Measurements from ENCODE around the gene CPNE8.
"Not testable (repeated sequence)": the region's sequence is repeated elsewhere in the genome, so short reads cannot be mapped to it uniquely, and the experiment has no call there.

CPNE8 gene

DNA sequence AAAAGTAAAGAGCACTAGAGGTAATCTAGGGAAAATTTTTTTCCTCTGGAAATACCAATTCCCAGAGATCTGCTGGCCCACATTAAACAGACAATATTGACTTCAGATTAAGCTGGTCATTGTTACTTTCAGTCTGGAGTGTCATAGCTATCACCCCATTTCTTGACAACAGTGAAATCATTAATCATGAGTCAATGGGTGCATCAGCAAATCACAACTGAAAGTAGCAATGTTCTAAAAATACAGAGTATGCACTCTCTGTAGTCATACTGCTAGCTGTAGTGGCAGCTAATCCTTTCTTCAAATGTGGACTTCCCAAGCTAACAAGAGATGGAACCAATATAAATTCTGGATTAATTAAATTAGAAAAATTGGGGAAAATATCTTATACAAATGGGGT lies 129.9 kb downstream of the CPNE8 start:
- no peaks in the 10 kb centered on the region for H3K27me3 ChIP-seq (ENCODE audit: low read depth)
- H3K36me3 ChIP-seq (replicated peaks): no peaks in the 10 kb centered on the region
- no peaks in the 10 kb centered on the region for H3K4me1 ChIP-seq
- no peak overlapping the region for H3K4me3 ChIP-seq
- H3K9me3 ChIP-seq: no peaks in the 10 kb centered on the region
- in situ Hi-C loops (cut with MboI; ENCODE audit: low sequenced_read_pairs): no loop called here
- no peak for DNase-seq (ENCODE audit: low spot score in 2 of 2)

DNA sequence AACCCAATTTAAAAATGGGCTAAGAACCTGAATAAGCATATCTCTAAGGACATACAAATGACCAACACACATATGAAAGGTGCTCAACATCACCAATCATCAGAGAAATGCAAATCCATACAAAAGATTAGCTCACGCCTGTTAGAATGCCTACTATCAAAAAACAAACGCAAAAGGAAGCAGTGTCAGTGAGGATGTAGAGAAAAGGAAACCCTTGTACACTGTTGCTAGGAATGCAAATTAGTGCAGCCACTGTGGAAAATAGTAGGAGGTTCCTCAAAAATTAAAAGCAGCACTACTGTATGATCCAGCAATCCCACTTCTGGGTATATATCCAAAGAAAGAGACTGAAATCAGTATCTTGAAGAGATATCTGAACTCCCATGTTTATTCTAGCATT lies 133.0 kb downstream of the CPNE8 start:
- in situ Hi-C loops (cut with MboI; ENCODE audit: low sequenced_read_pairs): no loop called here
- H3K4me1 ChIP-seq: peaks cover 9% of the 10 kb centered on the region
- H3K27me3 ChIP-seq (ENCODE audit: low read depth): no peaks in the 10 kb centered on the region
- H3K9me3 ChIP-seq: no peaks in the 10 kb centered on the region
- DNase-seq (ENCODE audit: low spot score in 2 of 2): no peak
- H3K36me3 ChIP-seq (replicated peaks): no peaks in the 10 kb centered on the region
- H3K4me3 ChIP-seq: no peak overlapping the region

DNA sequence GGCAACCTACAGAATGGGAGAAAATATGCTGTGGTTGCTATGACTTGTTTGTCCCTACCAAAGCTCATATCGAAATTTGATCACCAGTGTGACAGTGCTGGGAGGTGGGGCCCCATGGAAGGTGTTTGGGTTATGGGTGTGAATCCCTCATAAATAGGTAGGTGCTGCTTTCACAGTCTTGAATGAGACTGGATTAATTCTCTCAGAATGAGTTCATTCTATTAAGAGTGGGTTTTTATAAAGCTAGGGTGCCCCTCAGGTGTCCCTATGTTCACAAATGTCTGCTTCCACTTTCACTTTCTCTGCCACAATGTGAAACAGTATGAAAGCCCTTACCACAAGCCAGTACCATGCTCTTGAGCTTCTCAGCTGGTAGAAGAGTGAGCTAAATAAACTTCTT lies 133.5 kb downstream of the CPNE8 start:
- H3K27me3 ChIP-seq (ENCODE audit: low read depth): no peaks in the 10 kb centered on the region
- no peak overlapping the region for H3K4me3 ChIP-seq
- in situ Hi-C loops (cut with MboI; ENCODE audit: low sequenced_read_pairs): no loop called here
- no peak for DNase-seq (ENCODE audit: low spot score in 2 of 2)
- H3K9me3 ChIP-seq: no peaks in the 10 kb centered on the region
- peaks cover 9% of the 10 kb centered on the region for H3K4me1 ChIP-seq
- no peaks in the 10 kb centered on the region for H3K36me3 ChIP-seq (replicated peaks)

DNA sequence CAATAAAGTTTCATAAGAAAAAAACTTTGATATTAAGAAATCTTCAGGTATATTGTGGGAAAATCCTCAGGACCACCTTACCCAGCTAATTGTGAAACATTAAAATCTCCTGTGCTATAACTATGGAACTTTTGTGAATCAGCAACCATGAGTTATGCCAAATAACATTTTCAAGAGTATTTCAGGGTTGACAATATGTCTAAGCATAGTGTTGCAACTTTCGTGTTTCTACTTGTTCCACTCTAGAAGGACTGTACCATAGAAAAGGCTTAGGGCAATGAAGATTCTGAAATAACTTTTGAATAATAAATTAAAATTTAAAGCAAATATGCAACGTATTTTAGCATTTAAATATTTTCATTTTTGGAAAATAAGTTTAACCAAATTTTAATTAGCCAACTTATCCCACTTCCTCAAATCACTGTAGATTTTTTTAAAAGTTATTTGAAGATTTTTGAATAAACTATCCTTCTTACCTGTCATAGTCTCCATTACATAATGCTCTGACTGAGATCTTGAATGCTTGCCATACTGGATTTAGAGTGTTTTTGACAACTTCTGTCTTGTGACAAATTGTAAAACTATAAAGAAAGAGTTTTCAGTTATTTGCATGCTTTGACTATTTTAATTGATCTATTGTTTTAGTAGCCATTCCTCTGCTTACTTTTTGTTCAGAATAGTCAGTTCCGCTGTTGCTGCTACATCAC lies 143.6 kb downstream of the CPNE8 start:
- H3K4me3 ChIP-seq: no peak overlapping the region
- H3K36me3 ChIP-seq (replicated peaks): no peaks in the 10 kb centered on the region; the same call in 1 of the 2 replicates
- in situ Hi-C loops (cut with MboI; ENCODE audit: low sequenced_read_pairs): no loop called here
- no peaks in the 10 kb centered on the region for H3K27me3 ChIP-seq (ENCODE audit: low read depth)
- peaks cover 4% of the 10 kb centered on the region; the same call in 1 of the 2 replicates for H3K4me1 ChIP-seq
- no peak for DNase-seq (ENCODE audit: low spot score in 2 of 2)
- H3K9me3 ChIP-seq: no peaks in the 10 kb centered on the region

DNA sequence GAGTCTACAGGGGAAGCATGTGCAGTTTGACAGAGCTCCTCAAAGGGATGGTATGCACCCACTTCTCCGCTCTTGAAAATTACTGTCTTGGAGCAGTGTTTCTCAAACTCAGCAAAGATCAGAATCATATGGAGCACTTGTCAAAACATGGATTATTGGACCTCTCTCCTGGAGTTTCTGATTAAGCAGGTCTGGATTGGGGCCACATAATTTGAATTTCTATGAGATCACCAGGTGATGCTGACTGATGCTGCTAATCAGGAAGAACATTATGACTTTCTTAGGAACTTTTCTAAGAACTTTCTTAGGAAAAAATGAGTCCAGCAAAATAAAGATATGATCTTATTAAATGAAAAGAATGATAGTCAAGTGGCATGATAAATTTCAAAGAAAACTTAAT lies 144.3 kb downstream of the CPNE8 start:
- Histone ChIP-seq H3K9me3 (no peaks in the 10 kb centered on the region), H3K4me1 (peaks cover 4% of the 10 kb centered on the region; the same call in 1 of the 2 replicates), H3K27me3 (ENCODE audit: low read depth) (no peaks in the 10 kb centered on the region), H3K36me3 (replicated peaks) (no peaks in the 10 kb centered on the region; the same call in 1 of the 2 replicates), H3K4me3 (no peak overlapping the region)
- in situ Hi-C loops (cut with MboI; ENCODE audit: low sequenced_read_pairs): no loop called here
- no peak for DNase-seq (ENCODE audit: low spot score in 2 of 2)

DNA sequence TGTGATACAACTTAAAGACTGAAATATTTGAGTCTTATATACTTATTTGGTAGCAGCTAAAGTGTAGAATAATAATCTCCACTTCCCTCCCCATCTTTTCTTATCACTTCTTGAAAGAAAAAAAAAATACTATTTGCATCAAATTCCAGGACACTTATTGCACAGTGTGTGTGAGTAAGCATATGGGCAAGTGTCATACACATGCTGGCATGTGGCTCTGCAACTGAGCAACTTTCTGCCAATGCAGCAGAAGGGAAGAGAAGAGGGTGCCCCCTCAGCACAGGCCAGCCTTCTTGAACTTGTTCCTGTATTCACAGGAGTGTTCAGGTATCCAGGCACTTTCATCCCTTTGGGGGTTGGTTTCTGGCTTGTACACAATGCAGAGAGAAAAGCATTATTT lies 145.8 kb downstream of the CPNE8 start:
- Histone ChIP-seq H3K4me3 (no peak overlapping the region), H3K9me3 (no peaks in the 10 kb centered on the region), H3K36me3 (replicated peaks) (no peaks in the 10 kb centered on the region; the same call in 1 of the 2 replicates), H3K4me1 (peaks cover 4% of the 10 kb centered on the region; the same call in 1 of the 2 replicates), H3K27me3 (ENCODE audit: low read depth) (no peaks in the 10 kb centered on the region)
- in situ Hi-C loops (cut with MboI; ENCODE audit: low sequenced_read_pairs): no loop called here
- no peak for DNase-seq (ENCODE audit: low spot score in 2 of 2)

DNA sequence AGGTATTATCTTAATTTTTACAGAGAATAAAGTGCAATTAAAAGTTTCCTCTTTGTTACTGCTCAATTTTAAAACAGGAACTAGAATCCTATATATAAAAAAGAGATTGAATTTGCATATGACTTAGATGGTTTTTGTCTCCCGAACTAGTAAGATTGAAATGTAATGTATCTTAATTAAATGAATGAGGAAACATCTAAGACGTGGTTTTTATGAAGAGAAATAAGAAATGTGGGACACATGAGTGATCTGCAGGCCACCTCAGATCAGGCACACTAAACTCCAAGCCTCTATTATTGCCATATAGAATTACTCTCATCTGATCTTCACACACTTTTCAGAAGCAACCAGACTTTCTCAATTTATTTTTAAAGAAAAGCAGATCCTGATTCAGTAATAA lies 158.6 kb downstream of the CPNE8 start:
- peaks cover 2% of the 10 kb centered on the region; the same call in 1 of the 2 replicates for H3K9me3 ChIP-seq
- no peak for DNase-seq (ENCODE audit: low spot score in 2 of 2)
- in situ Hi-C loops (cut with MboI; ENCODE audit: low sequenced_read_pairs): no loop called here
- H3K36me3 ChIP-seq (replicated peaks): no peaks in the 10 kb centered on the region
- H3K4me3 ChIP-seq: no peak overlapping the region
- H3K27me3 ChIP-seq (ENCODE audit: low read depth): no peaks in the 10 kb centered on the region
- H3K4me1 ChIP-seq: no peaks in the 10 kb centered on the region

DNA sequence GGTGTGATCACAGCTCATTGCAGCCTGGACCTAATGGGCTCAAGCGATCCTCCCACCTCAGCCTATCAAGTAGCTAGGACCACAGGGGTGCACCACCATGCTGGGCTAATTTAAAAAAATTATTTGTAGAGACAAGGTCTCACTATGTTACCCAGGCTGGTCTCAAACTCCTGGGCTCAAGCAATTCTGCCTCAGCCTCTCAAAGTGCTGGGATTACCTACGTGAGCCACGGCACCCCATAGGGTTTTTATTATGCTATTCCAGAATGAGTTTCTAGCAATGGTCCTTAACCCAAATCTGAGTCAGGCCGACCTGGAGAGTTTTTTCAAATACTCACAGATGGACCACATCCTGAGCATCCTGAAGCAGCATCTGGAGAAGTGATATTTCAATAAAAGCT lies 159.8 kb downstream of the CPNE8 start:
- no peaks in the 10 kb centered on the region for H3K27me3 ChIP-seq (ENCODE audit: low read depth)
- no peak overlapping the region for H3K4me3 ChIP-seq
- H3K9me3 ChIP-seq: no peaks in the 10 kb centered on the region; the same call in 1 of the 2 replicates
- no peak for DNase-seq (ENCODE audit: low spot score in 2 of 2)
- H3K4me1 ChIP-seq: no peaks in the 10 kb centered on the region
- no peaks in the 10 kb centered on the region; the same call in 1 of the 2 replicates for H3K36me3 ChIP-seq (replicated peaks)
- in situ Hi-C loops (cut with MboI; ENCODE audit: low sequenced_read_pairs): no loop called here

DNA sequence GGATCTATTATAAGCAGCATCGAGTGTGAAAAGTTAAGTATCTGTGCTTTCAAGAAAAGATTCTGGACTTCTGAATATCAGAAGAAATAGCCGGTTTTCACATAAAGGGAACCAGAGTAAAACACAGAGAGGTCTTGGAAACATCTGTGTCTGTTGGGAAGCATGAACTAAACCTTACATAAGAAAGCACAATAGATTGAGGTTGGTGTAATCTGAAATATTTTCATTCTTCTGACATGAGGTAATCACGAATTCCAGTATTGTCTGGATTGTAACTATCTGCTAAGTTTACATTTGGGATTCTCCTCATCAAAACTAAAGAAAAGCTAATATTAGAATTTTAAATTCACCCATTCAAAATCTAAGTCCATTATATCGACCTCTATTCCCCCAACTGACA lies 161.3 kb downstream of the CPNE8 start:
- no peaks in the 10 kb centered on the region for H3K4me1 ChIP-seq
- in situ Hi-C loops (cut with MboI; ENCODE audit: low sequenced_read_pairs): no loop called here
- H3K4me3 ChIP-seq: no peak overlapping the region
- no peak for DNase-seq (ENCODE audit: low spot score in 2 of 2)
- H3K36me3 ChIP-seq (replicated peaks): no peaks in the 10 kb centered on the region; the same call in 1 of the 2 replicates
- no peaks in the 10 kb centered on the region for H3K27me3 ChIP-seq (ENCODE audit: low read depth)
- no peaks in the 10 kb centered on the region; the same call in 1 of the 2 replicates for H3K9me3 ChIP-seq

DNA sequence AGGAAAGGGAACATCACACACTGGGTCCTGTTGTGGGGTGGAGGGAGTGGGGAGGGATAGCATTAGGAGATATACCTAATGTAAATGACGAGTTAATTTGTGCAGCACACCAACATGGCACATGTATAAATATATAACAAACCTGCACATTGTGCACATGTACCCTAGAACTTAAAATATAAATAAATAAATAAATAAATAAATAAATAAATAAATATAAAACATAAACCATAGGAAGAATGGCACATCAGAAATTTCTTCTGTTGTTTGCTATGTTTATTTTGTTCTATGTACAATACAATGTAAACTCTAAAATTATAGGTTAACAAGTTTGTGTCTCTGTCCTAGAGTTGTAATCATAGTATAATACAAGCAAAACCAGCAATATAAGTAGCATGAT lies 162.9 kb downstream of the CPNE8 start:
- H3K27me3 ChIP-seq (ENCODE audit: low read depth); H3K9me3 ChIP-seq; H3K4me3 ChIP-seq; DNase-seq (ENCODE audit: low spot score in 2 of 2); H3K4me1 ChIP-seq; H3K36me3 ChIP-seq (replicated peaks); in situ Hi-C loops (cut with MboI; ENCODE audit: low sequenced_read_pairs): not testable (repeated sequence)

DNA sequence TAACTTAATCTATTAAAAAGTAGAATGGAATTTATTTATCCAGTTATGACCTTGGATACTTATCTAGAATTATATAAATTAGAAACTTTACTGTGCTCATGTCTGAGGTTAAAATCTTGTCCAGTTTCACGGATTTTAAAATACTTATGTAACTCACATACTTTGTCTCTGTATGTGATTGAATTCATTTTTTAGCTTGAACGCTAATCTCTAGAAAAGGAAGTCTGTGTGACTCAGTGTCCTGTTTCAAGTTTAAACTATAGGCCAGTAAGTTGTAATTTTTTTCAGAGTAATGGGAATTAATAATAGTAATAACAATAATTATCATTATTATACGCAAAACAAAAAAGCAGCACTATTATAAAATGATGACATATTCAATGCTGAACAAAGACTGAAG lies 168.6 kb downstream of the CPNE8 start:
- no peak overlapping the region for H3K4me3 ChIP-seq
- H3K9me3 ChIP-seq: no peaks in the 10 kb centered on the region
- in situ Hi-C loops (cut with MboI; ENCODE audit: low sequenced_read_pairs): no loop called here
- no peaks in the 10 kb centered on the region; the same call in 1 of the 2 replicates for H3K36me3 ChIP-seq (replicated peaks)
- H3K27me3 ChIP-seq (ENCODE audit: low read depth): no peaks in the 10 kb centered on the region
- DNase-seq (ENCODE audit: low spot score in 2 of 2): no peak
- peaks cover 10% of the 10 kb centered on the region for H3K4me1 ChIP-seq

DNA sequence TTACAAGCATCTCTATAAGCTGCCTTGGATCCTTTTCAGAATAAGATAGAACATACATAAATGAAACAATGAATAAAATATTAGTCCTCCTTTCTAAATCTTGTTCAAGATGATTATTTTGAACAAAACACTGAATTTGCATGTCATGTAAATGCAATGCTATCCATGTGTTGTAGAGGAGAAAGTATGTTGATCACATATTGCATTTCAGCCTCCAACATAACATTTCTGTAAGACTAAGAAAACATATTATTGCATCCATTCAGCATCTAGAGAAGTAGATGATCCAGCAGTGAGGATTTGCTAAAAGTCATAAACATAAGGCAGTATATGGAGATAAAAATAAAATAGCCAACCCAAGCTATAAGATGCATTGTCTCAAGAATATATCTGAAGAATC lies 172.6 kb downstream of the CPNE8 start:
- Histone ChIP-seq H3K4me3 (no peak overlapping the region), H3K4me1 (peaks cover 10% of the 10 kb centered on the region)
- in situ Hi-C loops (cut with MboI; ENCODE audit: low sequenced_read_pairs): no loop called here

DNA sequence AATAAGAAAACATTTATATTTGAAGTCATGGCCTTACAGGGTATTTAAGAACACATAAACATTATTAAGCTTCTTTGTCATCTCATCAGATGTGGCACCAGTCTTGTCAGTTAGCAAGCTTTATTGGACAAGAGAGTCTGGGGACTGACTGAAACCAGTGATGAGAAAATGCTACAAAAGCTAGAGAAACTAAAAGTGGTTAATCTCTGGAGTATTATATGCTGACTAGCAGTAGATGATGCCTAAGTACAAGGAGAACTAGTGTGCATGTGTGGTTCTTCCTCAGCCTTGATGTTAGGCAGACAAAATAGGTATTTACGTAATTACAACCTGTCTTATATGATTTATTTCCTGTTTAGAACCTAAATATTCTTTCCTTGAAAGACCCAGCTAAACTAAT lies 176.5 kb downstream of the CPNE8 start:
- in situ Hi-C loops (cut with MboI; ENCODE audit: low sequenced_read_pairs): no loop called here
- Histone ChIP-seq H3K27me3 (ENCODE audit: low read depth) (no peaks in the 10 kb centered on the region), H3K4me1 (no peaks in the 10 kb centered on the region), H3K36me3 (replicated peaks) (no peaks in the 10 kb centered on the region; the same call in 1 of the 2 replicates), H3K4me3 (no peak overlapping the region), H3K9me3 (no peaks in the 10 kb centered on the region)
- DNase-seq (ENCODE audit: low spot score in 2 of 2): no peak

More for the DNA sequence above, 172.6 kb downstream of the CPNE8 start:
- Histone ChIP-seq H3K9me3 (no peaks in the 10 kb centered on the region), H3K36me3 (replicated peaks) (no peaks in the 10 kb centered on the region; the same call in 1 of the 2 replicates), H3K27me3 (ENCODE audit: low read depth) (no peaks in the 10 kb centered on the region)
- no peak for DNase-seq (ENCODE audit: low spot score in 2 of 2)

DNA sequence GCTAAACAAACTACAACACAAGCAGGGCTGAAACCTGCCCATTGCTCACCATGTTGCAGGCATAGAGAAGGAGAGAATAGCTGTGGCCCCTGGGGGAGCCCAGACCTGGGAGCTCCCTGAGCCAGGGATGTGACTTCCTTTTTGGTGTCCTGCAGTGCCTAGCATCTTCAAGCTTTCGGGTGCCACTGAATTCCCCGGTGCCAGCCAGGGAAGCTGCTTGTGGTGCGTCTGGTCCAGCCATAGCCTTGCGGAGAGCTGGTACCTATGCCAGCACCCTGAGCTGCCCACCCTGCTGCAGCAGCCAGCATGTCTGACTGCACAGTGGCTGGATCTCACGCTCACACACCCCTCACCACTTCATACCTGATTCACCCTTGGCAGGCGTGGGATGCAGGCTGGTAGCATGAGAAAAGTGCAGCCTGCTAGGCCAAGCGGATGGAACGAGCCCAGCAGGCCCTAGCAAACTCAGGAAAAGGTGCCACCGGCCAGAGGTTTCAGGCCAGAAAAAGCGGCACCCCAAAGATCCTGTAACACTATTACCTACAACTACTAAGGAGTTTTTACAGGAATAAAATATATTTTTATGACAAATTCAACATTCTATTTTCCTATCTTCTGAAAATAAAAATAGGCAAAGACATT lies 183.7 kb downstream of the CPNE8 start:
- no peak for DNase-seq (ENCODE audit: low spot score in 2 of 2)
- Histone ChIP-seq H3K9me3 (peaks cover 3% of the 10 kb centered on the region; the same call in 1 of the 2 replicates), H3K4me3 (no peak overlapping the region), H3K36me3 (replicated peaks) (peaks cover 6% of the 10 kb centered on the region; the same call in 1 of the 2 replicates), H3K27me3 (ENCODE audit: low read depth) (no peaks in the 10 kb centered on the region), H3K4me1 (no peaks in the 10 kb centered on the region)
- in situ Hi-C loops (cut with MboI; ENCODE audit: low sequenced_read_pairs): no loop called here

Data from HAP-1 (cell line).